AG04450 (cell line): ENCODE measurements around the gene HUS1. TPM values are rescaled to one million over a fixed set of nuclear protein-coding genes. Genes with fewer than 3 reads are reported as not detected.
"Not testable (repeated sequence)": the region's sequence is repeated elsewhere in the genome, so short reads cannot be mapped to it uniquely, and the experiment has no call there.

ENCODE experiments used
- CTCF ChIA-PET: fragments of 300-600, 350-600 bp; formaldehyde crosslinking; extraction: SDS; loops from one replicate; lab custom pipeline; 2022; ENCODE audit warnings: antibody characterized with exemption, inconsistent platforms; lab: Charles Lee
- POLR2A ChIA-PET: fragments of 350-600 bp; formaldehyde crosslinking; extraction: SDS; loops from one replicate; lab custom pipeline; 2021; ENCODE audit warnings: antibody characterized with exemption, inconsistent platforms; lab: Yijun Ruan, JAX
- DNase-seq: peaks from one replicate; pipeline ENCODE4 v3.0.0-alpha.2; 2011; ENCODE audit warnings: low read depth, low spot score
- H3K27ac ChIP-seq: one replicate; pipeline ENCODE4 v1.5.1; 2012; ENCODE audit warnings: low read depth, low read length, control low read depth
- H3K27me3 ChIP-seq: one replicate; pipeline ENCODE4 v1.6.0; 2012; ENCODE audit warnings: low read length; ENCODE audit not compliant: control insufficient read depth, insufficient read depth
- H3K4me3 ChIP-seq: 2 replicates; pipeline ENCODE4 v1.5.1; 2011; ENCODE audit warnings: mild to moderate bottlenecking, low read depth, low read length, control low read depth
- H3K9me3 ChIP-seq: 2 replicates; pipeline ENCODE4 v1.5.1; 2012; ENCODE audit warnings: low read length; ENCODE audit not compliant: control insufficient read depth, insufficient read depth
- polyA plus RNA-seq: library from polyadenylated mRNA; depleted of rRNA; stranded (reverse); fragments of >200 nt; gene quantifications from 2 replicates; pipeline ENCODE4 v1.2.3, GENCODE V29; 2011
- TF ChIP-seq, protein P1 (sequence below): IDR thresholded peaks from 2 replicates; pipeline ENCODE4 v1.5.1; 2011; ENCODE audit warnings: low read depth, low read length, control low read depth, inconsistent platforms

The HUS1 gene
- polyA plus RNA-seq, 1 experiment, result 27.9 TPM

DNA sequence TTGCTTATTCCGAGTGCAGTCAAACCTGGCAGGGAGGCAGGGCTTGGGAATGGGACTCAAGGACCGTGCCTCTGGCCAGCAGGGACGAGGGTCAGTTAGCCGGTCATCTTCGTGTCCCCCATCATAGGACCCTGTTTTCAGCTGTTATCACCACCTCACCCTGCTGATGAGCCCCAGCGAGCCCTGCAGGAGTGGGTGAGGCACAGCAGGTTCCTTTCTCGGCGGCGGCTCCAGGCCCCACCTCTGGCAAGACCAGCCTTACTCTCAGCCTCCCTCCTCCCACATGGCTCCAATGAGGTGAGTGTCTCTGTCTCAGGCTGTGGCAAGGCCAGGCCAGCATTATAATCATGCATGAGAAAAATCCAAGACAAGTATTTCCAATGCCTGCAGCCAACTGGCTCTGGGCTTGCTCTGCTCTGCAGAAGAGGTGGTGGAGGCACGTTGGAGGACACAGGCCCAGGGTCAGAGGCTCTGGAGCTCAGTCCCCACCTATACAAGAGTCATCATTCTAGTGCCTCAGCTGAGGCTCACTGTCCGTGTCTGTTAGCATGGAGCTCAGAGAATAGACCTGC lies 46.9 kb downstream of the HUS1 start:
- H3K27ac ChIP-seq, result peak overlapping the region; percentile 21
- ChIA-PET POLR2A (no interaction called here), CTCF (no interaction called here)
- no peak for DNase-seq
- H3K27me3 ChIP-seq, result no peaks in the 10 kb centered on the region
- no peak overlapping the region for H3K4me3 ChIP-seq
- TF ChIP-seq, protein P1, sequence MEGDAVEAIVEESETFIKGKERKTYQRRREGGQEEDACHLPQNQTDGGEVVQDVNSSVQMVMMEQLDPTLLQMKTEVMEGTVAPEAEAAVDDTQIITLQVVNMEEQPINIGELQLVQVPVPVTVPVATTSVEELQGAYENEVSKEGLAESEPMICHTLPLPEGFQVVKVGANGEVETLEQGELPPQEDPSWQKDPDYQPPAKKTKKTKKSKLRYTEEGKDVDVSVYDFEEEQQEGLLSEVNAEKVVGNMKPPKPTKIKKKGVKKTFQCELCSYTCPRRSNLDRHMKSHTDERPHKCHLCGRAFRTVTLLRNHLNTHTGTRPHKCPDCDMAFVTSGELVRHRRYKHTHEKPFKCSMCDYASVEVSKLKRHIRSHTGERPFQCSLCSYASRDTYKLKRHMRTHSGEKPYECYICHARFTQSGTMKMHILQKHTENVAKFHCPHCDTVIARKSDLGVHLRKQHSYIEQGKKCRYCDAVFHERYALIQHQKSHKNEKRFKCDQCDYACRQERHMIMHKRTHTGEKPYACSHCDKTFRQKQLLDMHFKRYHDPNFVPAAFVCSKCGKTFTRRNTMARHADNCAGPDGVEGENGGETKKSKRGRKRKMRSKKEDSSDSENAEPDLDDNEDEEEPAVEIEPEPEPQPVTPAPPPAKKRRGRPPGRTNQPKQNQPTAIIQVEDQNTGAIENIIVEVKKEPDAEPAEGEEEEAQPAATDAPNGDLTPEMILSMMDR, result no peak
- H3K9me3 ChIP-seq, result no peaks in the 10 kb centered on the region; the same call in 1 of the 2 replicates

DNA sequence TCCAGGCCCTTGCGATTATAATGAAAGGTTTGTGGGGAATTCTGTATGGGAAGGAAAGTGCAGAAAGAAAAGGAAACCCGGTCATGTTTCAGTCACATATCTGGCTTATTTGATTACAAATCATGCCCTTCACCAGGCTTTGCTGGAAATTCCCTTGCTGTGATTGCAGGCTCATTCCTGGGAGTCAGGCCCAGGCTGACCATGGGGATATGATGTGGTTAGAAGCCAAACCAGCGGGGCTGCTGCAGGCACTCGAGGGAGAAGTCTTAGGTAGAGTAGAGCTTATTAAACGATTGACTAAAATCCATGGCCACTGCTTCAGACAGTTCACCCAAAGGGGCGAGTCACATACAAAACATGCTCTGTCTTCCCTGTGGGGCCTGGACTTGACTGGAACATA lies 47.4 kb downstream of the HUS1 start:
- H3K27ac ChIP-seq, result peak overlapping the region; percentile 21
- no peaks in the 10 kb centered on the region for H3K27me3 ChIP-seq
- ChIA-PET CTCF (interaction anchor here (0.9 kb wide), 1 partner anchor 13 kb away, joined by 4 read pairs; no protein-coding TSS in a partner anchor), POLR2A (no interaction called here)
- DNase-seq, result no peak
- TF ChIP-seq, protein P1, result no peak
- no peaks in the 10 kb centered on the region; the same call in 1 of the 2 replicates for H3K9me3 ChIP-seq
- H3K4me3 ChIP-seq, result no peak overlapping the region

DNA sequence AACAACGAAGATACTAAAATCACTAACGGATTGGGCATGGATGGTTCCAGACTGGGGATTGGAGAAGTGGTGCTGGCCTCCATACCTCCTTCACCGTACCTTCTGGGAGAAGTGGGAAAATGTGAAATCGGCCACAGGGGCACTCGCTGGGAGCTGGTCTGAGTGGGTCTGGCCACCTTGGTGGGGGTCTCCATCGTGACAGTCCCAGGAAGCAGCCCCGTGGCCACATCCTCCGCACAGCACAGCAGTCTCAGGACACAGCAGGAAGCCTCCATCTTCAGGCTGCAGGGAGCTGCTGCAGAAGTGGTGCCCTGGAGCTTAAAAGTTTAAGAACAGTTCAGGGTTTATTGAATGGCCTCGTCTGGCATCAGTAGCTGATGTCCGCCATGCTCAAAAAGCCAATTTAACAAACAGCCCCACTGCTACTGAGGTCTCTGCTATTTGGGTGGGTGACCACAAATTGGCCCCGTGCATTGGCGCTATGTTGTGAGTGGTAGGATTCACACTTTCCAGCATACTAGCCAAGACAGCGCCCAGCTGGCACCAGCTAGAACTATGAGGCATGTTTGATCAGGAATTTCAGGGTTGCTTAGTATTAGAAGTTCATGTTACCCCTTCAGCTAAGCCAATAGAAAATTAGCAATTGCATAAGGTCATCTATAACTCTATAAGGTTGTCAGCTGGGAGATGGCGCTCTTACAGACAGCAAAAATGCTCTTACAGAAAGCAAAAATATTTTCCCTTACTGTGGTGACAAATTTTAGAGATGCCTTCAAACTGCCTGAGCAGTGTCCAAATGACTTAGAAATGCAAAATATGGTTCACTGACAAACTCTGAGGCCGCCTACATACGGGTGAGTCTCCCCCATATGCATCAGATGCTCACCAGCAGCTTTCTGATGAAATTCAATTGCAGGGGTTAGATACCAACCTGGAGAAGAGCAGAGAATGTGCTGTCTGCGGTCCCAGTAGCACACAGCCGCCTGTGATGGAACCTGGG lies 48.1 kb downstream of the HUS1 start:
- DNase-seq, result no peak
- no peaks in the 10 kb centered on the region for H3K27me3 ChIP-seq
- H3K27ac ChIP-seq, result no peak overlapping the region

DNA sequence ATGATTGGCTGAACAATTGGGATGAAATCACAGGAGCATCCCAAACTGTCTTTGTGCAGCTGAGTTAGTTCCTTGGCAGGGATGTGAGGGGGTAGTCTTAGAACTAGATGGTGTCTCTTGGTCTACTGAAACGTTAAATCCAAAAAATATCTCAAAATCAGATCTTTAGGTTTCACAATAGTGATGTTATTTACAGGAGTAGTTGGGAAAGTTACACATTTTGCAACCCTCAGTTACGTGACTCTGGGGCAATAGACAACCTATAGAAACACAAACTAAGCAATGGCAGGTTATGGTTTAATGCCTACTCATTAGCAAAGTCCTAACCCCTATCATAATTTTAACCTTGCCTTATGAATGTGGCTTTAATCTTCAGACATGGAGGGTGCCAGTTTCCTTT lies 55.1 kb downstream of the HUS1 start:
- ChIA-PET POLR2A (no interaction called here), CTCF (no interaction called here)
- TF ChIP-seq, protein P1, result no peak
- DNase-seq, result no peak
- Histone ChIP-seq H3K27me3 (no peaks in the 10 kb centered on the region), H3K27ac (no peak overlapping the region), H3K4me3 (no peak overlapping the region), H3K9me3 (no peaks in the 10 kb centered on the region; the same call in 1 of the 2 replicates)

More for the DNA sequence above, 48.1 kb downstream of the HUS1 start:
- TF ChIP-seq, protein P1, result no peak
- H3K9me3 ChIP-seq, result no peaks in the 10 kb centered on the region; the same call in 1 of the 2 replicates
- no peak overlapping the region for H3K4me3 ChIP-seq
- POLR2A ChIA-PET, result no interaction called here
- CTCF ChIA-PET, result interaction anchor here (0.9 kb wide), 1 partner anchor 14 kb away, joined by 4 read pairs; no protein-coding TSS in a partner anchor

DNA sequence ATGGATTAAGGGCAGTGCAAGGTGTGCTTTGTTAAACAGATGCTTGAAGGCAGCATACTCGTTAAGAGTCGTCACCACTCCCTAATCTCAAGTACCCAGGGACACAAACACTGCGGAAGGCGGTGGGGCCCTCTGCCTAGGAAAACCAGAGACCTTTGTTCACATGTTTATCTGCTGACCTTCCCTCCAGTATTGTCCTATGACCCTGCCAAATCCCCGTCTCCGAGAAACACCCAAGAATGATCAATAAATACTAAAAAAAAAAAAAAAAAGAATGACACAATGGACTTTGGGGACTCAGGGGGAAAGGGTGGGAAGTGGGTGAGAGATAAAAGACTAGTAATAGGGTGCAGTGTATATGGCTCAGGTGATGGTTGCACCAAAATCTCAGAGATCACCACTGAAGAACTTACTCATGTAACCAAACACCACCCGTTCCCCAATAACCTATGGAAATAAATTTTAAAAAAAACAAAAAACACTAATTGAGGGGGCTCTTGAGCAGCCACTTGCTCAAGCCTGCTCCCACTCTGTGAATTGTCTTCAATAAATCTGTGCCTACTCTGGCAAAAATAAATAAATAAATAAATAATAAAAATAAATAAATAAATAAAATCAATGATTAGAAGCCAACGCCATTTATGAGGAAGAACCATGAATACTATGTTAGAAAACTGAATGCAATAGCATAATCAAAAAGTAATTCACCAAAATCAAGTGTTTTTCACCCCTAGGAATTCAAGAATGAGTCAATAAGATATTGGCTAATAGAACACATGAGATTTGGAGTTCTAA lies 56.1 kb downstream of the HUS1 start:
- POLR2A ChIA-PET, DNase-seq, H3K9me3 ChIP-seq, CTCF ChIA-PET, H3K27ac ChIP-seq, H3K4me3 ChIP-seq, H3K27me3 ChIP-seq: not testable (repeated sequence)

DNA sequence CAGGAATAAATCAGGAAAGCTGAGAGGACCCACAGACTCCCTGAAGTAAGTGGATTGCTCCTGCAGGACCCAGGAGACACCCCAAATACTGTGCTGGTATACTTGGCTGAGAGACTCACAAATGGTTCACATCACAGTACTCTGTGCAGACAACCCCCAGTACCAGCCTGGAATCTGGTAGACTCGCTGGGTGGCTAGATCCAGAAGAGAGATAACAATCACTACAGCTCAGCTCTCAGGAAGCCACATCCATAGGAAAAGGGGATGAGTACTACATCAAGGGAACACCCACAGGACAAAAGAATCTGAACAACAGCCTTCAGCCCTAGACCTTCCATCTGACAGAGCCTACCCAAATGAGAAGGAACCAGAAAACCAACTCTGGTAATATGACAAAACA lies 62.9 kb downstream of the HUS1 start:
- H3K9me3 ChIP-seq, H3K4me3 ChIP-seq, POLR2A ChIA-PET, CTCF ChIA-PET, DNase-seq, H3K27ac ChIP-seq: not testable (repeated sequence)
- H3K27me3 ChIP-seq, result peaks cover 22% of the 10 kb centered on the region
